Right hindlimb (tissue), 1 donor: Measurements from ENCODE around the gene GCGR.

Experiments used
- DNase-seq: peaks from one replicate; pipeline ENCODE4 v3.0.0-alpha.2; 2018

GCGR gene

GRCh38 chr17:81803728-81804558, at the start of gene GCGR:
TSS of gene GCGR (plus strand) at chr17:81804150. CDS start at chr17:81809019, 4,869 bp downstream.
- no peak for DNase-seq

- no peak for DNase-seq
Observed at GRCh38 chr17:81792675-81793615, 11.0 kb upstream of the GCGR start.

GRCh38 chr17:81794074-81794476, 9.9 kb upstream of the GCGR start:
- no peak for DNase-seq

GRCh38 chr17:81794509-81794908, 9.4 kb upstream of the GCGR start:
- no peak for DNase-seq

GRCh38 chr17:81801327-81801726, 2.6 kb upstream of the GCGR start:
- no peak for DNase-seq

GRCh38 chr17:81802048-81802758, 1.7 kb upstream of the GCGR start:
- DNase-seq: no peak

- no peak for DNase-seq
Observed at GRCh38 chr17:81802856-81803643, 900 bp upstream of the GCGR start.

- DNase-seq: no peak
Observed at GRCh38 chr17:81804559-81805399, 829 bp downstream of the GCGR start.

- no peak for DNase-seq
Observed at GRCh38 chr17:81805707-81806460, 1.9 kb downstream of the GCGR start.

- DNase-seq: no peak
Observed at GRCh38 chr17:81806461-81807209, 2.7 kb downstream of the GCGR start.

- DNase-seq: no peak
Observed at GRCh38 chr17:81807210-81807719, 3.3 kb downstream of the GCGR start.

GRCh38 chr17:81807839-81808238, 3.9 kb downstream of the GCGR start:
- DNase-seq: no peak

GRCh38 chr17:81808778-81809555, 5.0 kb downstream of the GCGR start:
- no peak for DNase-seq

- no peak for DNase-seq
Observed at GRCh38 chr17:81809556-81809998, 5.6 kb downstream of the GCGR start.

- no peak for DNase-seq
Observed at GRCh38 chr17:81810476-81810875, 6.5 kb downstream of the GCGR start.

- no peak for DNase-seq
Observed at GRCh38 chr17:81810892-81811704, 7.1 kb downstream of the GCGR start.

GRCh38 chr17:81811705-81812570, 8.0 kb downstream of the GCGR start:
- DNase-seq: no peak
